WTC11 (cell line): ENCODE measurements around the gene VSX2. TPM values are rescaled to one million over a fixed set of nuclear protein-coding genes. Genes with fewer than 3 reads are reported as not detected.
A peak's percentile ranks its signal among the peaks of the same experiment; 100 is the strongest.

Source experiments
- ATAC-seq: fragments of 200-7000 bp; cut with Tn5 transposase; 2 replicates; pipeline ENCODE4 v1.10.0; 2021; ENCODE audit warnings: mild to moderate bottlenecking, moderate library complexity
- CTCF ChIA-PET: fragments of 300-600 bp; sonication (Branson Sonifier 250); formaldehyde crosslinking; loops from one replicate; lab custom pipeline; 2021; ENCODE audit warnings: antibody characterized with exemption; lab: Charles Lee
- POLR2A ChIA-PET: fragments of 350-600 bp; sonication (Branson Sonifier 250); formaldehyde crosslinking; loops from one replicate; lab custom pipeline; 2021; ENCODE audit warnings: antibody characterized with exemption; lab: Charles Lee
- DNase-seq: peaks from one replicate; pipeline ENCODE4 v3.0.0; 2021; ENCODE audit warnings: low spot score
- H3K27ac Mint-ChIP-seq: 2 replicates; pipeline ENCODE4 v1.8.0; 2021; ENCODE audit warnings: mixed read lengths
- H3K27me3 Mint-ChIP-seq: 2 replicates; pipeline ENCODE4 v1.8.0; 2021; ENCODE audit warnings: low read depth, mild to moderate bottlenecking, moderate library complexity, mixed read lengths
- H3K36me3 Mint-ChIP-seq: 2 replicates; pipeline ENCODE4 v1.8.0; 2021; ENCODE audit warnings: mixed read lengths
- H3K4me1 Mint-ChIP-seq: 2 replicates; pipeline ENCODE4 v1.8.0; 2022; ENCODE audit warnings: mixed read lengths
- H3K4me3 Mint-ChIP-seq: 2 replicates; pipeline ENCODE4 v1.8.0; 2021; ENCODE audit warnings: mild to moderate bottlenecking, moderate library complexity, mixed read lengths
- H3K9me3 Mint-ChIP-seq: 2 replicates; pipeline ENCODE4 v1.8.0; 2021; ENCODE audit warnings: mixed read lengths
- CREB1 ChIP-seq: sonication (generic); formaldehyde crosslinking; IDR thresholded peaks from 2 replicates; pipeline ENCODE4 v1.8.0; 2023; ENCODE audit warnings: mild to moderate bottlenecking, missing genetic modification reagents
- ETV6 ChIP-seq: sonication (generic); formaldehyde crosslinking; IDR thresholded peaks from 2 replicates; pipeline ENCODE4 v1.8.1; 2022; ENCODE audit warnings: mild to moderate bottlenecking, missing genetic modification reagents
- FOXK1 ChIP-seq: sonication (generic); formaldehyde crosslinking; IDR thresholded peaks from 2 replicates; pipeline ENCODE4 v1.8.0; 2022; ENCODE audit warnings: mild to moderate bottlenecking, moderate library complexity, missing genetic modification reagents
- PRRX2 ChIP-seq: fragments of 250-450 bp; sonication (Bioruptor Pico); IDR thresholded peaks from 2 replicates; pipeline ENCODE4 v1.8.0; 2021; ENCODE audit warnings: mild to moderate bottlenecking
- ZNF263 ChIP-seq: sonication (generic); formaldehyde crosslinking; IDR thresholded peaks from 2 replicates; pipeline ENCODE4 v1.8.1; 2022; ENCODE audit warnings: low read depth, mild to moderate bottlenecking, moderate library complexity, missing genetic modification reagents
- total RNA-seq: library from RNA; stranded (reverse); gene quantifications from 3 replicates; pipeline ENCODE4 v1.2.3, GENCODE V29; 2021
- TF ChIP-seq, protein P1 (sequence below): sonication (generic); formaldehyde crosslinking; IDR thresholded peaks from 2 replicates; pipeline ENCODE4 v1.8.1; 2023; ENCODE audit warnings: mild to moderate bottlenecking, moderate library complexity, missing genetic modification reagents
- TF ChIP-seq, protein P2 (sequence below): fragments of 250-450 bp; sonication (Bioruptor Pico); IDR thresholded peaks from 2 replicates; pipeline ENCODE4 v2.1.2; 2022; ENCODE audit warnings: mild to moderate bottlenecking, moderate library complexity
- TF ChIP-seq, protein P3 (sequence below): sonication (generic); formaldehyde crosslinking; IDR thresholded peaks from 2 replicates; pipeline ENCODE4 v1.8.1; 2022; ENCODE audit warnings: low read depth, missing genetic modification reagents, borderline replicate concordance
- TF ChIP-seq, protein P4 (sequence below): sonication (generic); formaldehyde crosslinking; IDR thresholded peaks from 2 replicates; pipeline ENCODE4 v1.8.1; 2023; ENCODE audit warnings: mild to moderate bottlenecking, missing genetic modification reagents, moderate library complexity
- TF ChIP-seq, protein P5 (sequence below): sonication (generic); formaldehyde crosslinking; conservative IDR thresholded peaks from 2 replicates; pipeline ENCODE4 v1.8.1; 2023; ENCODE audit warnings: mild to moderate bottlenecking, low read depth, missing genetic modification reagents, moderate library complexity
- TF ChIP-seq, protein P6 (sequence below): sonication (generic); formaldehyde crosslinking; IDR thresholded peaks from 2 replicates; pipeline ENCODE4 v1.8.0; 2022; ENCODE audit warnings: missing genetic modification reagents

Gene VSX2
- total RNA-seq, 1 experiment from 2014 or later, result not detected

DNA sequence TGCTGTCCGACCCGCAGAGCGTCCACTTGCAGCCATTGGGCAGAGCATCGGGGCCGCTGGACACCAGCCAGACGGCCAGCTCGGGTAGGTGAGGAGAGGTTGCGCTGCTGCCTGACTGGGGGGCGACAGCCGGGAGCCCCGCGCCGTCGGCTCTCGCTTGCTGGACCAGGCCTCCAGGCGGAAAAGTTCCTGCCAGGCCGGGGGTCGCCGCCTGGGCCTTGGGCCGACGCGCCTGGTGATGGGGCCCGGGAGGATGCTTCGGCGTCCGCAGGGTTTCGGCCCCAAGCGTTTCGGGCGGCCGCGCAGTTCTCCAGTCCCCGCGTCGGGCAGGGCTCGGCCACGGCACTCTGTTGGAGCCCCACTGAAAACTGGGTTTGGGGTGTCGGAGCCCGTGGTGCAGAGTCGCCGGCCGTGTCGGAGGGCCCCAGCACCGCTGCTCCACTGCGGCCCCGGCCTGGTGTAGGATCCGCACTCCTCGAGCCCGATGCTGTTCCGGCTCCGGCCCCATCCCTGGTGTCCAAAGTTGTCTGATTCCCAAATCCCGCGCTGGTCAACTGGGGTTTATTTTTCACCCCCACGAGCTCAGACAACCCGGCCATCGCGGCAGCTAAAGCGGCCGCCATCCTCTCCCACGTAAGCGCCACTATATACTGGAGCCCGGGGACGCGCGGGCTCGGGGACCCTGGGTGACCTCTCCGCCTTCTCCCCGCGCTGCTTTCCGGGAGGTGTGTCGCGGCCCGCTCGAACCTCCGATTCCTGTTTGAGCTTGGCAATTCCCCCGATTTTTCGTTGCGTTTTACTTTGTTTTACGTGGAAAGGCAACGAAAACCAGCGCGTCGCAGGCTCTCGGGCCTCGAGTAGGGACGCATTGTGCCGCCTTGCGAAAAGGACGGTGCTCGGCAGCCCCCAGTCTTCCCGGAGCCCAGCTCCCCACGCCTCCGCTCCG lies 872 bp downstream of the VSX2 start:
- TF ChIP-seq, protein P1, sequence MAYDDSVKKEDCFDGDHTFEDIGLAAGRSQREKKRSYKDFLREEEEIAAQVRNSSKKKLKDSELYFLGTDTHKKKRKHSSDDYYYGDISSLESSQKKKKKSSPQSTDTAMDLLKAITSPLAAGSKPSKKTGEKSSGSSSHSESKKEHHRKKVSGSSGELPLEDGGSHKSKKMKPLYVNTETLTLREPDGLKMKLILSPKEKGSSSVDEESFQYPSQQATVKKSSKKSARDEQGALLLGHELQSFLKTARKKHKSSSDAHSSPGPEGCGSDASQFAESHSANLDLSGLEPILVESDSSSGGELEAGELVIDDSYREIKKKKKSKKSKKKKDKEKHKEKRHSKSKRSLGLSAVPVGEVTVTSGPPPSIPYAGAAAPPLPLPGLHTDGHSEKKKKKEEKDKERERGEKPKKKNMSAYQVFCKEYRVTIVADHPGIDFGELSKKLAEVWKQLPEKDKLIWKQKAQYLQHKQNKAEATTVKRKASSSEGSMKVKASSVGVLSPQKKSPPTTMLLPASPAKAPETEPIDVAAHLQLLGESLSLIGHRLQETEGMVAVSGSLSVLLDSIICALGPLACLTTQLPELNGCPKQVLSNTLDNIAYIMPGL (CRISPR knock-in tag), result peak; percentile 31; the same call in 1 of the 2 replicates
- no peak for TF ChIP-seq PRRX2
- H3K4me3 Mint-ChIP-seq, result peak overlapping the region; percentile 66
- peak; percentile 24 for ATAC-seq
- H3K36me3 Mint-ChIP-seq, result no peaks in the 10 kb centered on the region
- H3K27me3 Mint-ChIP-seq, result peaks cover 96% of the 10 kb centered on the region
- no peak overlapping the region for H3K27ac Mint-ChIP-seq
- peak; percentile 35 for DNase-seq
- CTCF ChIA-PET, result interaction anchor here (0.7 to 11.1 kb wide), 7 partner anchors 10 to 54 kb away, joined by 3 to 89 read pairs (median 5); no protein-coding TSS in a partner anchor
- POLR2A ChIA-PET, result no interaction called here
- peaks cover 32% of the 10 kb centered on the region for H3K4me1 Mint-ChIP-seq
- no peaks in the 10 kb centered on the region for H3K9me3 Mint-ChIP-seq

DNA sequence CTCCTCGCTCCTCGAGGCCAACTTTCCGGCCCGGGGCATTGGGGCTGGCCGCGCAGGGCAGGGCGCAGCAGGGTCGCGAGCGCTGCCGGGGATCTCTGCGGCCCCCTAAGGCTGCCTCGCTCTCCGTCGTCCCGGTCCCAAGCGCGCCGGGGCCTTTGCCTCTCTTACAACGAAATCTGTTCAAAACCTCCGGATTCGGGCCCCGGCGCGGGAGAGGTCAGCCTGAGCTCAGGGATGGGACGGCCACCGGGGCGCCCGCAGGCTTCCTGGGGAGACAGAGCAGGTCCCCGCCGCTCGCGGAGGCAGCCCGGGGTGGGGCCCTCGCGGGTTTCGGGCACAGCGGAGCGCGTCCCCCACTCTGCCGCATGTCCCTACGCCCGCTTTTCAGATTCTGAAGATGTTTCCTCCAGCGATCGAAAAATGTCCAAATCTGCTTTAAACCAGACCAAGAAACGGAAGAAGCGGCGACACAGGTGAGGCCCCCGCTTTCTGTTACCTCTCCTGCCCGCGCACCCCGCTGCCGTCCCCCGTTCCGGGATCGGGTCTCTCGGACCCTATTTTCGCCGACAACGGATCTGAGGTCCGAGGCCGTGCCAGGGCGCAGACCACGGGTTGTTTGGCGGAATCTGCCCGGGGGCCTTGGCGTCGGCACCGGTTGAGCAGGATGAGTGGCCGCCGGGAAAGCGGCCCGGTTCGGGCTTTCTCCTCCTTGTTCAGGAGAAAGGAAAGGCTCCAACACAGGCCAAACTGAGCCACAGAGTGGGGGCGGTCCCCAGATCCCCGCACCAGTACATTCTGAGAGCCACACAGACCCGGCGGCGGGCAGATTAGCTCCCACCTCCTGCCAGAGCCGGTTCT lies 1.8 kb downstream of the VSX2 start:
- POLR2A ChIA-PET, result no interaction called here
- Mint-ChIP-seq H3K9me3 (no peaks in the 10 kb centered on the region), H3K27me3 (peaks cover 96% of the 10 kb centered on the region), H3K36me3 (no peaks in the 10 kb centered on the region), H3K4me1 (peaks cover 36% of the 10 kb centered on the region), H3K27ac (no peak overlapping the region), H3K4me3 (peak overlapping the region; percentile 66)
- CTCF ChIA-PET, result interaction anchor here (0.6 to 11.1 kb wide), 6 partner anchors 11 to 578 kb away, joined by 3 to 89 read pairs (median 4); no protein-coding TSS in a partner anchor
- TF ChIP-seq, protein P2, sequence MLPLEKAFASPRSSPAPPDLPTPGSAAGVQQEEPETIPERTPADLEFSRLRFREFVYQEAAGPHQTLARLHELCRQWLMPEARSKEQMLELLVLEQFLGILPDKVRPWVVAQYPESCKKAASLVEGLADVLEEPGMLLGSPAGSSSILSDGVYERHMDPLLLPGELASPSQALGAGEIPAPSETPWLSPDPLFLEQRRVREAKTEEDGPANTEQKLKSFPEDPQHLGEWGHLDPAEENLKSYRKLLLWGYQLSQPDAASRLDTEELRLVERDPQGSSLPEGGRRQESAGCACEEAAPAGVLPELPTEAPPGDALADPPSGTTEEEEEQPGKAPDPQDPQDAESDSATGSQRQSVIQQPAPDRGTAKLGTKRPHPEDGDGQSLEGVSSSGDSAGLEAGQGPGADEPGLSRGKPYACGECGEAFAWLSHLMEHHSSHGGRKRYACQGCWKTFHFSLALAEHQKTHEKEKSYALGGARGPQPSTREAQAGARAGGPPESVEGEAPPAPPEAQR (CRISPR knock-in tag), result no peak
- TF ChIP-seq ZNF263 (CRISPR knock-in tag), result 0 out of 2 replicates have a peak, but pooled peaks have one; percentile 14
- DNase-seq, result peak; percentile 45
- ATAC-seq, result peak; percentile 6

DNA sequence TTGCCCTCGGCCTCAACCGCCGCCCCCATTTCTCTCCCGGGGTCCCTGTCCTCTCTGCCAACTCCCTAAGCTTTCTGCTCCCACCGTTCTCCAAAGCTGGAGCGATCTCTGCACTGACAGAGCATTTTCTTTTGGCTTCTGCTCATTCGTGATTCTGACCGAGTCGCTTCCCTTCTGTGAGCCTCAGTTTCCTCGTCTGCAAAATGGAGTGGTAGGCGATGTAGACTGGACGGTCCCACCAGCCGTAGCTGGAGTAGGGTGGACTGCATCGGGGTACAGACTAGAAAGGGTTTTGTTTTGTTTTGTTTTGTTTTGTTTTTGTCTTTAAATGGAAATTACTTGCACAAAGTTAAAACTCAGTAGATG lies 2.4 kb downstream of the VSX2 start:
- Mint-ChIP-seq H3K4me1 (peaks cover 42% of the 10 kb centered on the region), H3K9me3 (no peaks in the 10 kb centered on the region), H3K4me3 (peak overlapping the region; percentile 66), H3K36me3 (no peaks in the 10 kb centered on the region), H3K27me3 (peaks cover 95% of the 10 kb centered on the region), H3K27ac (no peak overlapping the region)
- ATAC-seq, result no peak
- CTCF ChIA-PET, result interaction anchor here (1.2 to 11.1 kb wide), 3 partner anchors 10 to 53 kb away, joined by 4 to 89 read pairs (median 12); no protein-coding TSS in a partner anchor
- no peak for TF ChIP-seq ETV6 (CRISPR knock-in tag)
- TF ChIP-seq, protein P3, sequence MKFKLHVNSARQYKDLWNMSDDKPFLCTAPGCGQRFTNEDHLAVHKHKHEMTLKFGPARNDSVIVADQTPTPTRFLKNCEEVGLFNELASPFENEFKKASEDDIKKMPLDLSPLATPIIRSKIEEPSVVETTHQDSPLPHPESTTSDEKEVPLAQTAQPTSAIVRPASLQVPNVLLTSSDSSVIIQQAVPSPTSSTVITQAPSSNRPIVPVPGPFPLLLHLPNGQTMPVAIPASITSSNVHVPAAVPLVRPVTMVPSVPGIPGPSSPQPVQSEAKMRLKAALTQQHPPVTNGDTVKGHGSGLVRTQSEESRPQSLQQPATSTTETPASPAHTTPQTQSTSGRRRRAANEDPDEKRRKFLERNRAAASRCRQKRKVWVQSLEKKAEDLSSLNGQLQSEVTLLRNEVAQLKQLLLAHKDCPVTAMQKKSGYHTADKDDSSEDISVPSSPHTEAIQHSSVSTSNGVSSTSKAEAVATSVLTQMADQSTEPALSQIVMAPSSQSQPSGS, result no peak
- TF ChIP-seq, protein P4, sequence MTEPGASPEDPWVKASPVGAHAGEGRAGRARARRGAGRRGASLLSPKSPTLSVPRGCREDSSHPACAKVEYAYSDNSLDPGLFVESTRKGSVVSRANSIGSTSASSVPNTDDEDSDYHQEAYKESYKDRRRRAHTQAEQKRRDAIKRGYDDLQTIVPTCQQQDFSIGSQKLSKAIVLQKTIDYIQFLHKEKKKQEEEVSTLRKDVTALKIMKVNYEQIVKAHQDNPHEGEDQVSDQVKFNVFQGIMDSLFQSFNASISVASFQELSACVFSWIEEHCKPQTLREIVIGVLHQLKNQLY, result no peak
- TF ChIP-seq, protein P5, sequence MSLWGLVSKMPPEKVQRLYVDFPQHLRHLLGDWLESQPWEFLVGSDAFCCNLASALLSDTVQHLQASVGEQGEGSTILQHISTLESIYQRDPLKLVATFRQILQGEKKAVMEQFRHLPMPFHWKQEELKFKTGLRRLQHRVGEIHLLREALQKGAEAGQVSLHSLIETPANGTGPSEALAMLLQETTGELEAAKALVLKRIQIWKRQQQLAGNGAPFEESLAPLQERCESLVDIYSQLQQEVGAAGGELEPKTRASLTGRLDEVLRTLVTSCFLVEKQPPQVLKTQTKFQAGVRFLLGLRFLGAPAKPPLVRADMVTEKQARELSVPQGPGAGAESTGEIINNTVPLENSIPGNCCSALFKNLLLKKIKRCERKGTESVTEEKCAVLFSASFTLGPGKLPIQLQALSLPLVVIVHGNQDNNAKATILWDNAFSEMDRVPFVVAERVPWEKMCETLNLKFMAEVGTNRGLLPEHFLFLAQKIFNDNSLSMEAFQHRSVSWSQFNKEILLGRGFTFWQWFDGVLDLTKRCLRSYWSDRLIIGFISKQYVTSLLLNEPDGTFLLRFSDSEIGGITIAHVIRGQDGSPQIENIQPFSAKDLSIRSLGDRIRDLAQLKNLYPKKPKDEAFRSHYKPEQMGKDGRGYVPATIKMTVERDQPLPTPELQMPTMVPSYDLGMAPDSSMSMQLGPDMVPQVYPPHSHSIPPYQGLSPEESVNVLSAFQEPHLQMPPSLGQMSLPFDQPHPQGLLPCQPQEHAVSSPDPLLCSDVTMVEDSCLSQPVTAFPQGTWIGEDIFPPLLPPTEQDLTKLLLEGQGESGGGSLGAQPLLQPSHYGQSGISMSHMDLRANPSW (CRISPR knock-in tag), result no peak
- no peak for TF ChIP-seq FOXK1
- TF ChIP-seq, protein P6, sequence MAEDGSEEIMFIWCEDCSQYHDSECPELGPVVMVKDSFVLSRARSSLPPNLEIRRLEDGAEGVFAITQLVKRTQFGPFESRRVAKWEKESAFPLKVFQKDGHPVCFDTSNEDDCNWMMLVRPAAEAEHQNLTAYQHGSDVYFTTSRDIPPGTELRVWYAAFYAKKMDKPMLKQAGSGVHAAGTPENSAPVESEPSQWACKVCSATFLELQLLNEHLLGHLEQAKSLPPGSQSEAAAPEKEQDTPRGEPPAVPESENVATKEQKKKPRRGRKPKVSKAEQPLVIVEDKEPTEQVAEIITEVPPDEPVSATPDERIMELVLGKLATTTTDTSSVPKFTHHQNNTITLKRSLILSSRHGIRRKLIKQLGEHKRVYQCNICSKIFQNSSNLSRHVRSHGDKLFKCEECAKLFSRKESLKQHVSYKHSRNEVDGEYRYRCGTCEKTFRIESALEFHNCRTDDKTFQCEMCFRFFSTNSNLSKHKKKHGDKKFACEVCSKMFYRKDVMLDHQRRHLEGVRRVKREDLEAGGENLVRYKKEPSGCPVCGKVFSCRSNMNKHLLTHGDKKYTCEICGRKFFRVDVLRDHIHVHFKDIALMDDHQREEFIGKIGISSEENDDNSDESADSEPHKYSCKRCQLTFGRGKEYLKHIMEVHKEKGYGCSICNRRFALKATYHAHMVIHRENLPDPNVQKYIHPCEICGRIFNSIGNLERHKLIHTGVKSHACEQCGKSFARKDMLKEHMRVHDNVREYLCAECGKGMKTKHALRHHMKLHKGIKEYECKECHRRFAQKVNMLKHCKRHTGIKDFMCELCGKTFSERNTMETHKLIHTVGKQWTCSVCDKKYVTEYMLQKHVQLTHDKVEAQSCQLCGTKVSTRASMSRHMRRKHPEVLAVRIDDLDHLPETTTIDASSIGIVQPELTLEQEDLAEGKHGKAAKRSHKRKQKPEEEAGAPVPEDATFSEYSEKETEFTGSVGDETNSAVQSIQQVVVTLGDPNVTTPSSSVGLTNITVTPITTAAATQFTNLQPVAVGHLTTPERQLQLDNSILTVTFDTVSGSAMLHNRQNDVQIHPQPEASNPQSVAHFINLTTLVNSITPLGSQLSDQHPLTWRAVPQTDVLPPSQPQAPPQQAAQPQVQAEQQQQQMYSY, result no peak
- TF ChIP-seq PRRX2, result no peak
- TF ChIP-seq CREB1 (CRISPR knock-in tag), result no peak
- POLR2A ChIA-PET, result no interaction called here
- DNase-seq, result no peak
